NB4 (cell line): ENCODE data around the gene IRS2.

ENCODE experiments used
- DNase-seq: peaks from one replicate; pipeline ENCODE4 v3.0.0; 2010; ENCODE audit warnings: low read depth
- H3K4me3 ChIP-seq: one replicate; pipeline ENCODE4 v1.5.1; 2011; ENCODE audit warnings: mild to moderate bottlenecking, low read depth, low read length, moderate library complexity
- MYC ChIP-seq: IDR thresholded peaks from 2 replicates; pipeline ENCODE4 v1.6.1; 2011; ENCODE audit warnings: low read depth, low read length
- POLR2A ChIP-seq: IDR thresholded peaks from 2 replicates; pipeline ENCODE4 v1.6.1; 2011; ENCODE audit warnings: mild to moderate bottlenecking; ENCODE audit not compliant: insufficient read length; ENCODE audit errors: extremely low read depth
- TF ChIP-seq, protein P1 (sequence below): IDR thresholded peaks from 2 replicates; pipeline ENCODE4 v1.6.1; 2011; ENCODE audit warnings: low read depth, low read length
- TF ChIP-seq, protein P2 (sequence below): IDR thresholded peaks from one replicate; pipeline ENCODE4 v1.5.1; 2012; ENCODE audit warnings: low read depth, low read length

Gene IRS2

DNA sequence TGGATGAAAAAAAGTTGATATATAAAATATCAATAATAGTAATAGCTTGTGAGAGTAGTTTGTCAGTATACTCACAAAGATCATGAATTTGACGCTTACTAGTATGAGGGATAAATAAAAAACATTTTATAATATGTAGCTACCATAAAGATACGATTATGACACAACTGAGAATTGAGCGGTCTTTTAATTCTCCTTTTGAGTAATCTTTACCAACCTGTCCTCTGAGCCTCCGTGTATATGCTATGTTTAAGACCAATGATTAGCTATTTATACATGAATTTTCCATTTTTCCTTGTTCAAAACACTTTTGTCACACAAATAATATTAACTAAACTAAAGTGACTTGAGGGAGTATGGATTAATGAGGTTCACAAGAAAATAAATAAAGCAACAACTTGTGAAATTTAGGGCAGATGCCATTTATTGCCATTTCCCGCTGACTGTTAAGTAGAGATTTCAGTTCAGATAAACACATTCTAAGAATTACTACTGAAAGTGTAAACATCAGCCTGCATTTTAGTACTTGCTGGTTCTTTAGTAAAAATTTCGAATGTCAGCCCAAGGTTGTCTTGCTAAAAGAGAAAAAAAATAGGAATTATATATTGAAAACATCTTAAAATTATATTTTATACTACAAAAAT is 6.2 kb upstream of the IRS2 start:
- DNase-seq, result no peak
- TF ChIP-seq, protein P1, sequence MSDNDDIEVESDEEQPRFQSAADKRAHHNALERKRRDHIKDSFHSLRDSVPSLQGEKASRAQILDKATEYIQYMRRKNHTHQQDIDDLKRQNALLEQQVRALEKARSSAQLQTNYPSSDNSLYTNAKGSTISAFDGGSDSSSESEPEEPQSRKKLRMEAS, result no peak
- TF ChIP-seq, protein P2, sequence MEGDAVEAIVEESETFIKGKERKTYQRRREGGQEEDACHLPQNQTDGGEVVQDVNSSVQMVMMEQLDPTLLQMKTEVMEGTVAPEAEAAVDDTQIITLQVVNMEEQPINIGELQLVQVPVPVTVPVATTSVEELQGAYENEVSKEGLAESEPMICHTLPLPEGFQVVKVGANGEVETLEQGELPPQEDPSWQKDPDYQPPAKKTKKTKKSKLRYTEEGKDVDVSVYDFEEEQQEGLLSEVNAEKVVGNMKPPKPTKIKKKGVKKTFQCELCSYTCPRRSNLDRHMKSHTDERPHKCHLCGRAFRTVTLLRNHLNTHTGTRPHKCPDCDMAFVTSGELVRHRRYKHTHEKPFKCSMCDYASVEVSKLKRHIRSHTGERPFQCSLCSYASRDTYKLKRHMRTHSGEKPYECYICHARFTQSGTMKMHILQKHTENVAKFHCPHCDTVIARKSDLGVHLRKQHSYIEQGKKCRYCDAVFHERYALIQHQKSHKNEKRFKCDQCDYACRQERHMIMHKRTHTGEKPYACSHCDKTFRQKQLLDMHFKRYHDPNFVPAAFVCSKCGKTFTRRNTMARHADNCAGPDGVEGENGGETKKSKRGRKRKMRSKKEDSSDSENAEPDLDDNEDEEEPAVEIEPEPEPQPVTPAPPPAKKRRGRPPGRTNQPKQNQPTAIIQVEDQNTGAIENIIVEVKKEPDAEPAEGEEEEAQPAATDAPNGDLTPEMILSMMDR, result no peak
- TF ChIP-seq POLR2A, result no peak
- no peak for TF ChIP-seq MYC
- no peak overlapping the region for H3K4me3 ChIP-seq

DNA sequence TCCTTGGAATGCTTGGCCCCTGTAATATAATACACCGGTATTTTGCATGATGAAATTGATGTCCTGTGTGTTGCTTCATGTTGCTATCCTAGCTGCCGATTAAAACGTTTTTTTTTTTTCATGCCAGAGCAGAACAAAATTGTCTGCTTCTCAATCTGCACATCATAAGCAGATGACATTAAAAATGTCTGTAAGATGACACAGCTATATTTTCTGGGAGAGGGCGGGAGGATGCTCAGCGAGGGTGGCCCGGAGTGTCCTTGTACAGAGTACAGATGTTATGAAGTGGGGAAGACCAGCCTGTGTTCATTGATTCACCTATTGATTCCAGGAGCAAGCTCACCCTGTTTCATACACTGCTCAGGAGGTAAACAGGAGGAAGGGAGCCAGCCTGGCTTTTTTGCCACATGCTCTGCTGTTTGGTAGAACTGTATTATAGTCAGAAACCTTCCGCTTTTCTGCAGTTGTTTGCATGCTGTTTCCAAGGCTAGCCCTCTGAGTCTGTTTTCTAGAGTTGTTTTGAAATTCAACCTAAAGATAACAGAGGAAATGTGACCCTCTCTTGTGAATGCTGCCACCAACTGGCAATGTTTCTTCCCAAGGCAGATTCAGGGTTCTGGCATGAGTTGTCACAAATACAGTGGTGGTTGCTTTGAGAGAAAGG is 4.7 kb upstream of the IRS2 start:
- TF ChIP-seq MYC (peak; percentile 93), POLR2A (peak; percentile 42)
- TF ChIP-seq, protein P1, result peak; percentile 94
- TF ChIP-seq, protein P2, result peak; percentile 81
- peak overlapping the region; percentile 46 for H3K4me3 ChIP-seq
- peak; percentile 94 for DNase-seq

DNA sequence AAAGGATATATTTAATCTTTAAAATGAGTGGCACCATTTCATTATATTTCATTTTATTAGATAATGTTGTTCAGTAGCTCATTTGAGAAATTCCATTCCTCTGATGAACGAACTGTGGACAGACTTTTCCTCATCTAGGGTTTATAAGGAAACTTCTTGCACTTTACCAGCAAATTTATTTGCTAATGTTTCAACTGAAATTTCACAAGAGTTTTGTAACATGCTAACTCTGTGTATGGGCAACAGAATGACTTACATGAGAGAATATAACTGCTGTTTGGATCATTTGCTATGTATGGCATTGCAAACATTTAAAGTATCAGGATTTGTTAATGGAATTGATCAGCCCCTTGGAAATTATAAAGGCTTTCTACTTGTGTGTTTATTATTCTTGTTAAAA is 3.7 kb upstream of the IRS2 start:
- peak; percentile 74 for DNase-seq
- TF ChIP-seq MYC, result peak; percentile 51; the same call in 1 of the 2 replicates
- no peak for TF ChIP-seq POLR2A

DNA sequence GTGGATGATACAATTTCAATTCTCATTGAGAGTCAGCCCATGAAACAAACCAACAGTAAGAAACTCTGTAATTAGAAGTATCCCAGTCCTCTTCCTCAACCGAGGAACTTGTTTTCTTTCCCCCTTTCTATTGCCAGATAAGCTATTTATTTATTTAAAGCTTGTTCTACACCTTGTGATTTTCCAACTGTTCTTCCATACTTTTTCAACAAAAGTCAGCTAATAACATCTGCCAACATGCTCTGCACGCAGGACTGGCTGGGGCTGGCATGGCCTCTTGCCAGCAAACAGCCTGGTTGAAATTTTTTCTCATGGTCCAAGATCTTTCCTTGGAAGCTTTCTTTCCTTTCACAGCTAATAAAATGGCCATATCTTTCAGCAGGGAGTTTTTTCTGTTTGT is 2.9 kb upstream of the IRS2 start:
- TF ChIP-seq, protein P1, result no peak
- TF ChIP-seq MYC, result no peak
- TF ChIP-seq, protein P2, result no peak
- no peak for TF ChIP-seq POLR2A
- DNase-seq, result peak; percentile 31

More for the DNA sequence above, 3.7 kb upstream of the IRS2 start:
- peak overlapping the region; percentile 46 for H3K4me3 ChIP-seq

DNA sequence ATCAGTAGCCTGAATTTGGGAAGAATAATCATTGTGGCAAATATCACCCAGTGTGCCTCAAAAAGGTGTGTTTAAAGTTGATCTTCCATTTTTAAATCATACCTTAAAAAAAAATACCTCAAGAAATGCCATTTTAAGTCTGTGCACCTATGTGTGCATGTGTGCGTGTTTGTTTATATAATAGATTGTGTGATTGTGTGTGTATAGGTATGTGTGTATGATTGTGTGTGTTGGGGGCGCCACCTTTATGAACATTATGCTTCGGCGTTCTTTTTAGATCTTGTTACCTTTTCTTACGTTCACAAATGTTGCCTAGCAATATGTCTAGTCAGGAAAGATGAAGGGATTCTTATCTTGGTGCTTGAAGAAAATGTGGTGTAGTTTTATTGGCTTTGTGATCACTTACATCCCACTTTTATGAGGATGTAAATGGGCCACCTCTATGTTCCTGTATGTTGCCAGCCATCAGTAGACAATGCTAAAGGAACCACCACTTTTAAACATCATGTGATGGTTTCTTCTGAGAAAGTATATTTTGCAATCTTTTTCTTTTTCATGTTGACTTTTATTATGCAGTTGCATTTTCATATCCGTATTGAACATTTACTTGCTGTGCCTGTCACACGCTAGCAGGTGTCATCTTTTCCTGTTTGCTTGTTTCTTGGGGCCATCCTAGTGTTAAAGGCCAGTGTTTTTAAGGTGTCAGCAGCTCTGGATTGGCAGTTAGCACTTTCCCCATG is 2.2 kb upstream of the IRS2 start:
- peak; percentile 55 for DNase-seq
- TF ChIP-seq, protein P1, result no peak
- TF ChIP-seq POLR2A, result no peak
- peak overlapping the region; percentile 75 for H3K4me3 ChIP-seq

More for the DNA sequence above, 2.9 kb upstream of the IRS2 start:
- H3K4me3 ChIP-seq, result peak overlapping the region; percentile 75

DNA sequence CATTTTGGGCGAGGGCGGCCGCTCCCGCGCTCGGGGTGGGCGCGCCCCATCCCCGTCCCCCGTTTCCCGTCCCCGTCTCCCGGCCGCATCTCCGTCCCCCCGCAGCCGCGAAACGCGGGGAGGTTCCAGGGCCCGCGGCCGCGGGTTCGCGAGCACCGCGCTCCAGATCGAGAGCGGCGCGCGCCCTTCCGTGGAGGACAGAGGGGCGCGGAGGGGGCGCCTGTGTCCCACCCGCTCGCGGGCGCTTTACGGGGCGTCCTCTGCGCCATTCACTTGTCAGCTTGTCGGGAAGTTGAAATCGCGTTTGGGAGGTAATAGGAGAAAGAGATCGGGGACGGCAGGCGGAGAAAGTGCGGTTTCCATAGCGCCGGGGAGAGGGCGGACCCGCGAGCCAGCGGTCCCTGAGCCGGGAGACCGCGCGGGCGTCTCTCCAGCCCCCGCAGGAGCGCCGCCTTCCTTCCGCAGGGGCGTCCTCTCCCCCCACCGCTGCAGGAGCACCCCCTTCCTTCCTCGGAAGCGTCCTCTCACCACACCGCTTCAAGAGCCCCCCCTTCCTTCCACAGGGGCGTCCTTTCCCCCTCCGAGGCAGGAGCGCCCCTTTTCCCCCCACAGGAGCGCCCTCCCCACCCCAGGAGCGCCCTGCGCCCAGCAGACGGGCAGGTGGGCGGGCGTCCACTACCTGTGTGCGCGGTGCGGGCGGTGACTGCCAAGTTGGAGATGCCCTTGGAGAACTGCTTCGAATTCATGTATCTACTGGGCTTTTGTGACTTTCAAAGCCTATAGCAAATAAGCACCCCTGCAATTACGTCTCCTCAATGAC is 962 bp upstream of the IRS2 start:
- peak; percentile 55 for TF ChIP-seq POLR2A
- TF ChIP-seq, protein P1, result no peak
- TF ChIP-seq MYC, result peak; percentile 37; the same call in 1 of the 2 replicates
- TF ChIP-seq, protein P2, result no peak
- peak overlapping the region; percentile 75 for H3K4me3 ChIP-seq
- peak; percentile 83 for DNase-seq
